SK-N-SH (cell line): Measurements from ENCODE around the gene SEC14L5.

Source experiments
- CTCF ChIP-seq: fragments of 200-600 bp; sonication (generic); IDR thresholded peaks from 2 replicates; pipeline ENCODE4 v1.6.1; 2017; ENCODE audit warnings: antibody characterized with exemption, mild to moderate bottlenecking, moderate library complexity
- EP300 ChIP-seq, 2 experiments: IDR thresholded peaks; 2 replicates each; pipeline versions ENCODE4 v1.4.0 to v1.6.1; 2012; ENCODE audit warnings: borderline replicate concordance in 1 of 2, low read depth in 1 of 2, low read length in 1 of 2
- EZH2phosphoT487 ChIP-seq: fragments of 200-600 bp; sonication (generic); IDR thresholded peaks from 2 replicates; pipeline ENCODE4 v1.6.1; 2017; ENCODE audit warnings: low read depth, mixed run types, mild to moderate bottlenecking, antibody characterized with exemption, moderate library complexity, borderline replicate concordance
- JUND ChIP-seq: IDR thresholded peaks from 2 replicates; pipeline ENCODE4 v1.4.0; 2012
- MAX ChIP-seq: IDR thresholded peaks from 2 replicates; pipeline ENCODE4 v1.4.0; 2012; ENCODE audit warnings: low read depth
- POLR2AphosphoS5 ChIP-seq: IDR thresholded peaks from 2 replicates; pipeline ENCODE4 v1.6.1; 2012; ENCODE audit warnings: low read depth, low read length
- RAD21 ChIP-seq: IDR thresholded peaks from 2 replicates; pipeline ENCODE4 v1.6.1; 2012; ENCODE audit warnings: mild to moderate bottlenecking, low read length
- REST ChIP-seq: IDR thresholded peaks from 2 replicates; pipeline ENCODE4 v1.6.1; 2012; ENCODE audit warnings: mild to moderate bottlenecking, low read depth, low read length, moderate library complexity
- RXRA ChIP-seq: IDR thresholded peaks from 2 replicates; pipeline ENCODE4 v1.4.0; 2012; ENCODE audit warnings: low read depth, mild to moderate bottlenecking, borderline replicate concordance
- SIN3A ChIP-seq: IDR thresholded peaks from 2 replicates; pipeline ENCODE4 v1.6.1; 2012; ENCODE audit warnings: low read depth, mild to moderate bottlenecking, low read length, moderate library complexity, borderline replicate concordance
- SMC3 ChIP-seq: IDR thresholded peaks from 2 replicates; pipeline ENCODE4 v1.6.1; 2012; ENCODE audit warnings: low read depth, low read length, improper control_type of control experiment
- TAF1 ChIP-seq: IDR thresholded peaks from 2 replicates; pipeline ENCODE4 v1.6.1; 2012; ENCODE audit warnings: low read depth, mild to moderate bottlenecking, low read length, moderate library complexity, borderline replicate concordance
- YY1 ChIP-seq: IDR thresholded peaks from 2 replicates; pipeline ENCODE4 v1.4.0; 2012; ENCODE audit warnings: low read depth, mild to moderate bottlenecking

- TF ChIP-seq JUND = no peak
- TF ChIP-seq POLR2AphosphoS5 = no peak
- no peak for TF ChIP-seq CTCF
- TF ChIP-seq EZH2phosphoT487 = no peak
- no peak for TF ChIP-seq MAX
- no peak for TF ChIP-seq SMC3
- TF ChIP-seq REST = no peak
- no peak for TF ChIP-seq YY1
- TF ChIP-seq EP300 (IDR thresholded peaks at IDR 0.05; ENCODE audit: borderline replicate concordance in 1 of 2, low read depth in 1 of 2, low read length in 1 of 2) = no peak
- TF ChIP-seq TAF1 = no peak
- TF ChIP-seq RXRA = no peak
- TF ChIP-seq SIN3A = no peak
- no peak for TF ChIP-seq RAD21
Observed at GRCh38 chr16:5054876-5055865, 97.0 kb downstream of the SEC14L5 start.
